ENCODE results near the gene SMG5.
"Not testable (repeated sequence)": the region's sequence is repeated elsewhere in the genome, so short reads cannot be mapped to it uniquely, and the experiment has no call there.

SMG5 gene

GRCh38 chr1:156244712-156245111 is 37.9 kb downstream of the SMG5 start:
- DNase-seq: no peak

GRCh38 chr1:156244126-156244525 is 38.5 kb downstream of the SMG5 start:
- no peak for DNase-seq

- DNase-seq: no peak
Observed at GRCh38 chr1:156242738-156243137, 39.9 kb downstream of the SMG5 start.

- DNase-seq: no peak
Observed at GRCh38 chr1:156241926-156242325, 40.7 kb downstream of the SMG5 start, which contains the start of gene BGLAP. BGLAP (plus strand) TSS chr1:156242184; CDS start chr1:156242232, 48 bp downstream.

GRCh38 chr1:156241311-156241811 is 41.3 kb downstream of the SMG5 start:
- DNase-seq: no peak

- no peak for DNase-seq
Observed at GRCh38 chr1:156238248-156238647, 44.4 kb downstream of the SMG5 start.

GRCh38 chr1:156236164-156236563 is 46.5 kb downstream of the SMG5 start:
- no peak for DNase-seq

- DNase-seq: no peak
Observed at GRCh38 chr1:156233426-156234127, 49.0 kb downstream of the SMG5 start.

- no peak for DNase-seq
Observed at GRCh38 chr1:156232201-156232894, 50.3 kb downstream of the SMG5 start.

- DNase-seq: no peak
Observed at GRCh38 chr1:156230473-156230837, 52.2 kb downstream of the SMG5 start.

- no peak for DNase-seq
Observed at GRCh38 chr1:156229809-156230472, 52.7 kb downstream of the SMG5 start.

- DNase-seq: no peak
Observed at GRCh38 chr1:156228501-156228900, 54.1 kb downstream of the SMG5 start.

GRCh38 chr1:156226782-156227181 is 55.8 kb downstream of the SMG5 start:
- DNase-seq: no peak

GRCh38 chr1:156226116-156226538 is 56.5 kb downstream of the SMG5 start:
- DNase-seq: no peak

GRCh38 chr1:156225677-156226014 is 57.0 kb downstream of the SMG5 start:
- DNase-seq: no peak

- no peak for DNase-seq
Observed at GRCh38 chr1:156221986-156222692, 60.5 kb downstream of the SMG5 start.

- DNase-seq: no peak
Observed at GRCh38 chr1:156220226-156220625, 62.4 kb downstream of the SMG5 start.

GRCh38 chr1:156217871-156218270 is 64.8 kb downstream of the SMG5 start:
- no peak for DNase-seq

GRCh38 chr1:156216361-156217086 is 66.1 kb downstream of the SMG5 start:
- DNase-seq: not testable (repeated sequence)

GRCh38 chr1:156214024-156214748 is 68.4 kb downstream of the SMG5 start:
- DNase-seq: no peak

GRCh38 chr1:156213644-156213966 is 69.0 kb downstream of the SMG5 start:
- DNase-seq: no peak
